GM21737 (cell line): ENCODE results near the gene PKP4.

Source experiments
- ATAC-seq: cut with Tn5 transposase; IDR thresholded peaks from one replicate; pipeline ENCODE4 v1.9.1; 2021; ENCODE audit warnings: mild to moderate bottlenecking, moderate library complexity; ENCODE audit not compliant: unreplicated experiment

PKP4 gene

GRCh38 chr2:158644139-158644538, 187.4 kb downstream of the PKP4 start:
- ATAC-seq, result no peak

DNA sequence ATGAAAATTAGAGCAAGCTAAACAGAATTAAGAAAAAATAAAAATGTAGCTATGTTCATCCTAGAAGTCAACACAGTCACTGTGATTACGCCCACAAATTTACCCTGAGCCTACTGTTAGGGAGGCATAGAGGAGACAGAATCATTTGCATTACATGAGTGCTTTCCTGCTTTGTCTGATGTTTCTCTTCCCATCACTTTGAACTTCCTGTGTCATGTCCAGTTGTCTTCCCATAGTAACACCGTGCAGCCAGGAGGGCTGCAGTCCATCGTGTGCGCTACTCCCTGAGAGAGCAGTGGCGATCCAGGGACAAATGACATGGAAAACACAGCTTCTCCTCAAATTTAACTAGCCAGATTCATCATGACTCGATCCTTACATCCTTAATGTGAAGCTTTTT, 188.5 kb downstream of the PKP4 start:
- no peak for ATAC-seq

- no peak for ATAC-seq
Measured at GRCh38 chr2:158647436-158648231, 190.9 kb downstream of the PKP4 start.

GRCh38 chr2:158649846-158650245, 193.1 kb downstream of the PKP4 start:
- ATAC-seq, result no peak

DNA sequence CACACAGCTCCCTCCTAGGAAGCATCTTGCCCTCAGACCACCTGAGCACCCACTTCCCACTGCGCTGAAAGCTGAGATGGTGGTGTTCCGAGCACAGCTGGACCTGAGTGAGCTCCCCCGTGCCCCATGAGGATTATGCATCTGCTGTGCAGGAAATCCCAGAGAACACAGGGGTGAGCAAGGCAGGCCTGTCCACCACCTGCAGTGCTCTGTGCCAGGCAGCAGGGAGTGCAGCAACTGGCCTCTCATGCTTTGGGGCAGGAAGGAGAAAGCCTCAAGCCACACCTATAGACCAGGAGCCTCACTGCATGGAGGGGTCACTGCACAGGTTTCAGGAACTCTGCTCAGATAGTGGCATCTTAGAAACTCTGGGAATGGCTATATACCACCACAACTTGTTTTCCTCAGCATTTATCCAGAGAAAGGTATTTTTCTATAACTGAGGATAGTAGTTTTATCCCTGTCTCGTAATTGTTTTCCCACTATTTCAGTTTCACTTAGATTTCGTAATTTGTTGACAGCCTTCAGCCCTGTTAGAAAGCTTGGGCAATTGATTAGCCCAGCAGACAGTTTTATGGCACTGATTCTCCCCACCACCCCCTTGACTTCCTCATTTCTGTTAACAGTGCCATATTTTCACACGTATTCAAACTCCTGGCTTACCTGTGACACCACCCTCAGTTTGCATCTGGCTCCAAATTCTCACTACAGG, 194.1 kb downstream of the PKP4 start:
- ATAC-seq, result no peak

DNA sequence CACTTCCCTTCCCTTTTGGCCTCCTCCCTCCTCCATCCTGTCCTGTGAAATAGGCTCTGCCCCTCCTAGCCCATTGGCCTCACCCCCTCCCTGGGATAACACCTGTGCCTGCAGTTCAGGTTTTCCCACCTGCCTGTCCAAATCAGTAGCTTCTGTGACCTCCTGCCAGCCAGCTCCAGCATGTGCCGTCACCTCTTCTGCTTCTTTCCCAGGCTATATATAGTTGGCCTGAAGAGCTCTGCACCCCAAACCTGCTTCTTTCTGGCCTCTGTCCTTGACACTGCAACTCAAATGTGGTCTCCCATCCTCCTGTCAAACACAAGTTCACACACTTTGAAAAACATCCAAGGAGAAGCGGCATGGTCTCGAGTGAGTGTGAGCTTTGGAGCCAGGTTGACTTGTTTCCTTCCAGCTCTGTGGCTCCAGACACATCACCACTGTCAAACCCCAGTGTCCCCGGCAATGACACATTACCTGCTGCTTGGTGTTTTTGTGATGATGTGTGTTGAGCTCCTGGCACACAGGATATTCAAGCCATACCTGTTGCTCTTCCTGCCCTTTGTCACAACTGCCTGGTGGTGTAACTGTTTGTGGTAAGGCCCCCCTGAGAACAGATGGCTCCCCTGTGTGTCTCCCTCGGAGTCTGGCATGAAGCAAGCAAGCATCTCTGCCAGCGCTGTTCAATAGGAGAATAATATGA, 194.8 kb downstream of the PKP4 start:
- ATAC-seq, result no peak

DNA sequence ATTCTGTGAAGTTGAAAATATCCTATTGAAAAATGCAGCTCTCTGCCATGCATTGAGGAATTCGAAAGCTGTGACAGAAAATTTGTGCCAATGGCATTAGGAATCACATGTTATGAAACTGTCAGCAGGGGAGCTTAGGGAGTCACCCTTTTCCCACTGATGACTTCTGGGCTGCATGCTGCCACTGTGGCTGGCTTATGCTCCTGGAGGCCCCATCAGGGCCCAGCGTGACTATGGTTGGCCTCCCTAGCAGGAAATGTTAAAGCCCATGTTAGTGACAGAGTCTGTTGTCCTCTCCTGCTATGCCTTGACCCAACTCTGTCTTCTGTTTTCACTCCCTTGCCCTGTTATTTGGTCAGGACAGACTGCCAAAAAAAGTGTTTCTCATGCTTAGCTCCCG, 198.9 kb downstream of the PKP4 start:
- ATAC-seq, result no peak

DNA sequence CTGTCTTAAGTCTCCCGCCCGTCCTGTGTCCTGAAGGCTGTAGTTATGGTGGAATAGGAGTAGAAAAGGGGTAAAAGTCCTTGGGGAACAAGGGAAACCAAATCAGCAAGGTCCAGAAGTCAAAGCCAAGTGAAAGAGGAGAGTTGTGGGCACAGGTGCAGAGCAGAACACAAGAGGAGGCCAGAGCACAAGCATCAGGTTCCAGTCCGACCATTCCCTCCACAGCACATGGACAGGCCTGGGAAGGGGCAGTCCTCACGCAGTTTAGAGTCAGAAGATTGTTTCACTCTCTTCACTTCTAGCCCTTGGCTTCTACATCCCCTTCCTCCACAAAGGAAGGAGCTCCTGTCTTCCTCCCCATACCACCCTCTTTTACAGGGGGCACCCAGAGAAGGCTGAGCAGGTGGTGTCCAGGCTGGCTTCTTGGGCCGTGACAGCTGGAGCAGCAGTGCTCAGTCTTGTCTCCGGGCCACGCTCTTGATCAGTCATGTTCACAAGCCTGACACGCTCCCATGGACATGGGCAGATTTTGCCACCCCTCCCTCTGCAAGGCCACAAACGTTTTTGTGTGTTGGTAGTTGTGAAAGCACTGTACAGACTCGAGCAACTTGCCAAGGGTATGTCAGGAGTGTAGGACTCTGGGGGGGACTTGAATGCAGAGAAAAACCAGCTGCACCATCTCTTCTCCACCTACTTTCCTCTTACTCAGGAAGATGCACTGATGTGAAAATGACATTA, 199.9 kb downstream of the PKP4 start:
- no peak for ATAC-seq

GRCh38 chr2:158658396-158658795, 201.6 kb downstream of the PKP4 start:
- no peak for ATAC-seq

- ATAC-seq, result no peak
Measured at GRCh38 chr2:158659483-158659882, 202.7 kb downstream of the PKP4 start.

DNA sequence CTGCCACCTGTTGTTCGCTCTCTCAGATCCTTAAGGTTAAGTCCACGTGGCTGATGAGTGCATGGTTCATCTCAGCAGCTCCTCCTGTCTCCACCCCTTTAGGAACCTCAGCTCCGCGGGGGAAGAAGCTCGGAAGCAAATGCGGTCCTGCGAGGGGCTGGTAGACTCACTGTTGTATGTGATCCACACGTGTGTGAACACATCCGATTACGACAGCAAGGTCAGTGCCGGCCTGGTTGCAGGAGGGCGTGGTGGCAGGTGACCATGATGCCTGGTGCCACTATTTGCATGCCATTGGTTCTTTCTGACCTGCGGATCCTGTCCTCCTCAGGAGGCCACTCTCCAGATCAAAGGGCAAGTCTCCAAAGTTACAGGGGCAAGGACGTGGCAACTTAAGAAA, 204.5 kb downstream of the PKP4 start:
- ATAC-seq, result no peak

DNA sequence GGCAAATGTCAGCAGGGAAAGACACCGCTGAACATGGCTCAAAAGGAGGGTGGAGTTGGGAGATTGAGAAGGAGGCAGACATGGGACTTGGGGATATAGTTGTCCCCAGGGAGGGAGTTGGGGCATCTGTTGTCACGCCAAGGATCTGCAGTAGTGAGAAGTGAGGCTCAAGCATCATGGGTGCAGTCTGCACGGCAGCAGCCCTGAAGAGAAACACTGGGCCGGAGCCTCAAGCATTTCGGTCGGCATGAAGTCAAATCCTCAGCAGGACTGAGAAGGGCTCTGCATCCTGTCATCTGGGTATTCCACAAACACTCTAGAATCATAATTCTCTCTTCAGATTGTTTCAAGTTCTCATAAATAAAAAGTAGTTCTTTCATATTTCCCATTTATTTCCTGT, 205.7 kb downstream of the PKP4 start:
- ATAC-seq, result no peak

DNA sequence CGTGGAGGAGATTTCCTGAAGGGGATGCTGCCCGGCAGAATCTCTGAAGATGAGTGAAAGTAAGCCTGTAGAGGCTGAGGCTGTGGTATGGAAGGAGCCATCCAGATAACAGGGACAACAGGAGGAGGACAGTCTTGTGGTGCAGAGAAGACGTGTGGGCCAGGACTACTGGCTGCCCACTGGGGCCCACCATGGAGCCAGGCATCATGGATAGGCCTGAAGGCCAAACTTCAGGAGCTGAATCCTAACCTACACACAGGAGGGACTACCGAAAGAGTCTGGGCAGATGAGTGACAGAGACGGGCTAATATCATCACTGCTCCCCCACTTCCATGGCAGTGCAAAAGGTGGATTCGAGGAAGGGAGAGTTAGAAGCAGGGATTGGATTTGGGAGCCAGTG, 207.0 kb downstream of the PKP4 start:
- ATAC-seq, result no peak

DNA sequence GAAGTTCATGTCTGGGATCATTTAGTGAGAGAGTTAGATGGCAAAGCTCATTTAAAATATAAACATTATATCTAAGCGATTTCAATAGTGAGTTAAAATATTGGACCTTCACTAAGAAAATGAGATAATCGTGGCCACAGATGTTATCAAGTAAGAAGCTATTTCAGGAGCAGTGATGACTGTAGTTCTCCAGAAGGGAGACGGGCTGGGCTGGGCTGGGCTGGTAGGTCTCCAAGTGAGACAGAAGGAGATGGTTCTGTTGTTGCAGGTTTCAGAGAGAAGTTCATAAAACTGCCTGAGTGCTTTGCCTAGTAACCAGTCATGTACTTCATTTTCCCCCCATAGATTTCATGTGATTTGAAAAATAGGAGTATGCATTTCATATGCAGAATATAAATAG, 208.2 kb downstream of the PKP4 start:
- no peak for ATAC-seq

DNA sequence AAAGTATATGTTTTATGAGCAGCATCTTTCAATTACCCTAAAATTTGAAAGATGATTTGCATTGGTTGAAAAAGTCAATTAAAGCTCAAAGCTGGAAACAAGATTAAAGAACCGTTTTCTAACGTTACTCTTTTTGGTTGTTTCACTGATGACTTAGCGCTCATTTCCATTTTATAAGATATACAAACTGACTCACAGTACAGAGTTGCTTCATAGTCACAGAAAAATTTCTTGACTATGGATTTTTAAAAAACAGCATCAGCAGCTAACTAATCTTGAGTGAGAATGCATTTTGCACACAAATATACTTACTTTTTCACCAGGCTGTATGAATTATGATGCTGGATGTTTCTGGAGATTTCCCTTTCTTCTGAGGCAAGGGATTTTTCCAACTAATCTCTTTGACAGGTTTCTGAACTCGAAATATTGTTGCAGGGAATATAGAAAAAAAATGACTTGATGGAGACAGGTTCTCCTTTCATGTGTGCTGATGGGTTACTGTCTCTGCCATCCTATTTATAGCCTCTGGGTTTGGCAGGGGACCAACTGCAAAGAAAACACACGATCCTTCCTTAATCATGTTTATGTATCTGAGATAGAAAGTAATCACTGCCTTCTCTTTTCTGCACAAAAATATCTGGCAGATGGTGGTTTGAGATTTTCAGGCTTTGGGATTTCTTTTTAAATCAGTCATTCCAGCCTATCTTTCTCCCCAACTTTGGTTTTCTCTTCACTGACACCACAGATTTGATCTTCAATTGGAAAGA, 209.0 kb downstream of the PKP4 start:
- no peak for ATAC-seq

- no peak for ATAC-seq
Measured at GRCh38 chr2:158666969-158667368, 210.2 kb downstream of the PKP4 start.

DNA sequence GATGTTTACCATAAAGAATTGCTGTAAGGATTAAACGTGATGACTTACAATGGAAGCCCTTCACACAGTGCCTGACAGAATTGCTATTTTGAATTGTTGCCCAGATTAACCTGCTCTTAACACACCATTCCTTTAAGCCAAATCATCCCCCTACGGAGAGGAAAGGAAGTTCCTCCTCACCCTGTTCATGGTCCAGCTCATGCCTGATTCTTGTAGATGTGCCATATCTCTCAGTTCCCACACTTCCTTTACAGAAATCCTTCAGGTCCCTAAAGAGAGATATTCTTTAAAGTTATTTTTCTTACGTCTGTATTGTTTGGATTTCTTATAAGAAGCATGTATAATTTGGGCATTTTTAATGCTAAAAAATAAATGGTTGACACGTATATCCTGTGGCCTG, 210.8 kb downstream of the PKP4 start:
- no peak for ATAC-seq

DNA sequence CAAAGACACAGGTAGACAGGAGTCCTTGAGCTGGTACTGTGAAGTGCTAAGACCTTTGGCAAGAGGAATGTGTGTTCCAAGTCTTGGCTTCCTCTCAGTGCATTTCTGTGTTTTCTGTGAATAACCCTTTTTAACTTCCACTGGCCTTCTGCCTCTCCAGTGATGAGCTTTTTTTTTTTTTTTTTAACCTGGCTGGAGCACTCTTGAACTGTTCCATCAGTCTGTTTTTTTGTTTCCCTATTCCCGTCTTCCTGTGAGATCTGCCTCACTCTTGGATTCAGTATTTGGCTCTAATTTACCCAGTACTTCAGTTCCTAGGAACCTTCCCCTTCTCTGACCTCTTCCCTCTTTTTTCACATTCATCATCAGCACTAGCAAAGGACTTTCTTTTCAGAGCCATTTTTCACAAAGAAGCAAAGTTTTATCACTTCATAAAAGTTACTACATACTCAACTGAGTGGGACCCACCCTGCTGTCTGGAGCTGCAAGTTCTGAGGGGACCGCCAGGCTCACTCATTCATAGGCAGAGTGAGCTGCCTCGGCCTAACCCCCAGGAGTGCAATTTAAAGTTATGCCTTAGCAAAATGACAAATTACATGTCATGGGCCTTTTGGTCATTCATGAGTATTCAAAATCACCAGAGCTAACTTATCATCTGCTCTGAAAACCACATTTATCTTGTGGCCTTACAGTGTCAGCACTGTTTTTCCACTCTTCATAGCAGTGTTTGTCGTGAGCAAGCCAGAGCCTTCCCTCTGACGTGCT, 211.4 kb downstream of the PKP4 start:
- no peak for ATAC-seq

GRCh38 chr2:158670292-158670691, 213.5 kb downstream of the PKP4 start:
- ATAC-seq, result no peak
